HUDEP-2 (cell line): ENCODE results near the gene BDKRB1.

Experiments
- DNase-seq, 76 experiments: peaks; one replicate each; lab custom pipeline; 2025; ENCODE audit not compliant: unreplicated experiment in 76 of 76; lab: John Stamatoyannopoulos, UW

The BDKRB1 gene

GRCh38 chr14:96255501-96256366 lies at the start of gene BDKRB1:
Gene BDKRB1, plus strand, starts transcription at chr14:96256210. Its CDS starts 7,473 bp downstream, at chr14:96263683.
- DNase-seq: no peak

GRCh38 chr14:96206461-96206860 lies 49.5 kb upstream of the BDKRB1 start:
- no peak for DNase-seq

GRCh38 chr14:96207686-96208085 lies 48.3 kb upstream of the BDKRB1 start:
- no peak for DNase-seq

GRCh38 chr14:96208739-96209138 lies 47.3 kb upstream of the BDKRB1 start:
- DNase-seq: no peak

- no peak for DNase-seq
Observed at GRCh38 chr14:96212140-96212539, 43.9 kb upstream of the BDKRB1 start.

- DNase-seq: no peak
Observed at GRCh38 chr14:96212896-96213295, 43.1 kb upstream of the BDKRB1 start.

GRCh38 chr14:96213871-96214465 lies 42.0 kb upstream of the BDKRB1 start:
- no peak for DNase-seq

- no peak for DNase-seq
Observed at GRCh38 chr14:96214793-96215192, 41.2 kb upstream of the BDKRB1 start.

GRCh38 chr14:96215452-96216244 lies 40.4 kb upstream of the BDKRB1 start:
- no peak for DNase-seq

- no peak for DNase-seq
Observed at GRCh38 chr14:96216627-96217026, 39.4 kb upstream of the BDKRB1 start.

- DNase-seq: no peak
Observed at GRCh38 chr14:96217376-96217913, 38.6 kb upstream of the BDKRB1 start.

- no peak for DNase-seq
Observed at GRCh38 chr14:96221109-96221650, 34.8 kb upstream of the BDKRB1 start.

GRCh38 chr14:96221841-96222240 lies 34.2 kb upstream of the BDKRB1 start:
- DNase-seq: no peak

GRCh38 chr14:96224480-96225096 lies 31.4 kb upstream of the BDKRB1 start:
- no peak for DNase-seq

GRCh38 chr14:96225213-96225612 lies 30.8 kb upstream of the BDKRB1 start:
- no peak for DNase-seq

- DNase-seq: no peak
Observed at GRCh38 chr14:96225745-96226151, 30.3 kb upstream of the BDKRB1 start.

GRCh38 chr14:96227428-96227827 lies 28.6 kb upstream of the BDKRB1 start:
- DNase-seq: no peak

GRCh38 chr14:96229315-96229714 lies 26.7 kb upstream of the BDKRB1 start:
- no peak for DNase-seq

- DNase-seq: no peak
Observed at GRCh38 chr14:96231056-96231455, 25.0 kb upstream of the BDKRB1 start.

- DNase-seq: no peak
Observed at GRCh38 chr14:96231526-96232130, 24.4 kb upstream of the BDKRB1 start.
